ENCODE measurements around the gene KCNJ10. TPM values are rescaled to one million over a fixed set of nuclear protein-coding genes. Genes with fewer than 3 reads are reported as not detected.

The KCNJ10 gene
- total RNA-seq, 1 donor from 2014 or later = 0.12 TPM

- DNase-seq (ENCODE audit: low spot score, unreplicated experiment) = no peak
- Mint-ChIP-seq H3K9me3 (ENCODE audit: low read depth) (no peaks in the 10 kb centered on the region), H3K4me1 (ENCODE audit: low read depth) (peaks cover 14% of the 10 kb centered on the region), H3K36me3 (ENCODE audit: insufficient read depth) (no peaks in the 10 kb centered on the region), H3K27me3 (peaks cover 78% of the 10 kb centered on the region), H3K4me3 (ENCODE audit: low read depth) (no peak overlapping the region), H3K27ac (no peak overlapping the region)
- no peak for TF ChIP-seq CTCF (IDR thresholded peaks at IDR 0.05; ENCODE audit: unreplicated experiment)
Measured at GRCh38 chr1:160068225-160068624, 1.7 kb downstream of the KCNJ10 start.

- peaks cover 69% of the 10 kb centered on the region for H3K27me3 Mint-ChIP-seq
- no peak overlapping the region for H3K27ac Mint-ChIP-seq
- H3K36me3 Mint-ChIP-seq (ENCODE audit: insufficient read depth) = no peaks in the 10 kb centered on the region
- H3K9me3 Mint-ChIP-seq (ENCODE audit: low read depth) = no peaks in the 10 kb centered on the region
- DNase-seq (ENCODE audit: low spot score, unreplicated experiment) = no peak
- no peak for TF ChIP-seq CTCF (IDR thresholded peaks at IDR 0.05; ENCODE audit: unreplicated experiment)
- H3K4me3 Mint-ChIP-seq (ENCODE audit: low read depth) = no peak overlapping the region
- H3K4me1 Mint-ChIP-seq (ENCODE audit: low read depth) = peaks cover 14% of the 10 kb centered on the region
Measured at GRCh38 chr1:160066829-160067745, 2.9 kb downstream of the KCNJ10 start.

- Mint-ChIP-seq H3K36me3 (ENCODE audit: insufficient read depth) (no peaks in the 10 kb centered on the region), H3K27ac (no peak overlapping the region), H3K27me3 (peaks cover 55% of the 10 kb centered on the region), H3K4me1 (ENCODE audit: low read depth) (peaks cover 11% of the 10 kb centered on the region), H3K9me3 (ENCODE audit: low read depth) (no peaks in the 10 kb centered on the region), H3K4me3 (ENCODE audit: low read depth) (no peak overlapping the region)
- no peak for DNase-seq (ENCODE audit: low spot score, unreplicated experiment)
- TF ChIP-seq CTCF (IDR thresholded peaks at IDR 0.05; ENCODE audit: unreplicated experiment) = no peak
Measured at GRCh38 chr1:160064746-160065145, 5.2 kb downstream of the KCNJ10 start.

GRCh38 chr1:160064164-160064563 is 5.8 kb downstream of the KCNJ10 start:
- H3K36me3 Mint-ChIP-seq (ENCODE audit: insufficient read depth) = no peaks in the 10 kb centered on the region
- H3K27me3 Mint-ChIP-seq = peaks cover 53% of the 10 kb centered on the region
- H3K27ac Mint-ChIP-seq = no peak overlapping the region
- DNase-seq (ENCODE audit: low spot score, unreplicated experiment) = no peak
- H3K9me3 Mint-ChIP-seq (ENCODE audit: low read depth) = no peaks in the 10 kb centered on the region
- H3K4me3 Mint-ChIP-seq (ENCODE audit: low read depth) = no peak overlapping the region
- peaks cover 11% of the 10 kb centered on the region for H3K4me1 Mint-ChIP-seq (ENCODE audit: low read depth)
- no peak for TF ChIP-seq CTCF (IDR thresholded peaks at IDR 0.05; ENCODE audit: unreplicated experiment)

GRCh38 chr1:160063176-160063575 is 6.8 kb downstream of the KCNJ10 start:
- no peak for TF ChIP-seq CTCF (IDR thresholded peaks at IDR 0.05; ENCODE audit: unreplicated experiment)
- H3K27me3 Mint-ChIP-seq = peaks cover 53% of the 10 kb centered on the region
- no peaks in the 10 kb centered on the region for H3K36me3 Mint-ChIP-seq (ENCODE audit: insufficient read depth)
- H3K4me3 Mint-ChIP-seq (ENCODE audit: low read depth) = no peak overlapping the region
- peaks cover 11% of the 10 kb centered on the region for H3K4me1 Mint-ChIP-seq (ENCODE audit: low read depth)
- DNase-seq (ENCODE audit: low spot score, unreplicated experiment) = no peak
- no peak overlapping the region for H3K27ac Mint-ChIP-seq
- no peaks in the 10 kb centered on the region for H3K9me3 Mint-ChIP-seq (ENCODE audit: low read depth)
